ENCODE results near the gene FAM20C.

The FAM20C gene

GRCh38 chr7:265998-266850 is 73.9 kb downstream of the FAM20C start:
- H3K27me3 ChIP-seq: no peaks in the 10 kb centered on the region
- TF ChIP-seq Cebpa-rat (IDR thresholded peaks at IDR 0.05): no peak
- peaks cover 0 to 19% (median 0%) of the 10 kb centered on the region in 11 experiments; a peak in 3 of 22 replicates for H4K20me1 ChIP-seq
- H3K9me3 ChIP-seq (replicated peaks in 1 of 11): peaks cover 17 to 28% (median 20%) of the 10 kb centered on the region in 11 experiments
- H3K4me3 ChIP-seq: no peak overlapping the region
- H3K9ac ChIP-seq: no peak overlapping the region
- H3K4me2 ChIP-seq: no peak overlapping the region
- H3K27ac ChIP-seq: no peak overlapping the region
- H3K36me3 ChIP-seq: peaks cover 1 to 14% (median 7%) of the 10 kb centered on the region in 11 experiments; a peak in 19 of 22 replicates
- peaks cover 0 to 16% (median 4%) of the 10 kb centered on the region in 10 experiments; a peak in 7 of 20 replicates for H3K4me1 ChIP-seq

GRCh38 chr7:266851-267840 is 74.8 kb downstream of the FAM20C start:
- H3K36me3 ChIP-seq: peaks cover 0 to 6% (median 0%) of the 10 kb centered on the region in 11 experiments; a peak in 2 of 22 replicates
- H4K20me1 ChIP-seq: peaks cover 0 to 19% (median 0%) of the 10 kb centered on the region in 11 experiments; a peak in 3 of 22 replicates
- H3K27me3 ChIP-seq: no peaks in the 10 kb centered on the region
- peaks cover 0 to 15% (median 4%) of the 10 kb centered on the region in 10 experiments; a peak in 7 of 20 replicates for H3K4me1 ChIP-seq
- no peak overlapping the region for H3K9ac ChIP-seq
- H3K27ac ChIP-seq: no peak overlapping the region
- TF ChIP-seq Cebpa-rat (IDR thresholded peaks at IDR 0.05): no peak
- peaks cover 7 to 25% (median 14%) of the 10 kb centered on the region in 11 experiments for H3K9me3 ChIP-seq (replicated peaks in 1 of 11)
- H3K4me3 ChIP-seq: no peak overlapping the region
- H3K4me2 ChIP-seq: no peak overlapping the region

GRCh38 chr7:268991-269390 is 76.6 kb downstream of the FAM20C start:
- H4K20me1 ChIP-seq: peaks cover 0 to 19% (median 0%) of the 10 kb centered on the region in 11 experiments; a peak in 3 of 22 replicates
- no peak overlapping the region for H3K4me3 ChIP-seq
- H3K27ac ChIP-seq: no peak overlapping the region
- no peak for TF ChIP-seq Cebpa-rat (IDR thresholded peaks at IDR 0.05)
- H3K9ac ChIP-seq: no peak overlapping the region
- peaks cover 0 to 14% (median 4%) of the 10 kb centered on the region in 10 experiments; a peak in 6 of 20 replicates for H3K4me1 ChIP-seq
- H3K27me3 ChIP-seq: no peaks in the 10 kb centered on the region
- H3K36me3 ChIP-seq: no peaks in the 10 kb centered on the region
- no peak overlapping the region for H3K4me2 ChIP-seq
- H3K9me3 ChIP-seq (replicated peaks in 1 of 11): peaks cover 17 to 31% (median 24%) of the 10 kb centered on the region in 11 experiments

DNA sequence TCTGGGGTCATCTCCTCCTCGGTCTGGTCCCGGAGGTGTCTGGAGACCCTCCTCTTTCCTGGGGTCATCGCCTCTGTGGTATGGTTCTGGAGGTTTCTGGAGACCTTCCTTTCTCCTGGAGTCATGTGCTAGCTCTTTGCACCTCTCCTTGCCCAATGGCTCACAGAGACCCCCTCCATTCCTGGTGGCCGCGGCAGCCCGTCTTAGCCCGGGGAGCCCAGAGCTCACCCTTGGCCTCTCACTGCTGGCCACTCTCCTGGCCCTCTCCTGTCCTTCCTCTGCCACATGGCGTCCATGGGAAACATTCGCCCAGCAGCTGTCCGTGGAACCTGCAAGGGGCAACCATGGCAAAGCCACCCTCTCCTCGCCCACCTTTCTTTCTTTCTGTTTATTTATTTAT is 77.3 kb downstream of the FAM20C start:
- H3K4me2 ChIP-seq: no peak overlapping the region
- H4K20me1 ChIP-seq: peaks cover 0 to 19% (median 0%) of the 10 kb centered on the region in 11 experiments; a peak in 2 of 22 replicates
- H3K4me1 ChIP-seq: peaks cover 0 to 7% (median 0%) of the 10 kb centered on the region in 10 experiments; a peak in 3 of 20 replicates
- no peaks in the 10 kb centered on the region for H3K36me3 ChIP-seq
- H3K27me3 ChIP-seq: no peaks in the 10 kb centered on the region
- no peak overlapping the region for H3K9ac ChIP-seq
- peaks cover 24 to 38% (median 30%) of the 10 kb centered on the region in 11 experiments for H3K9me3 ChIP-seq (replicated peaks in 1 of 11)
- TF ChIP-seq Cebpa-rat (IDR thresholded peaks at IDR 0.05): no peak
- no peak overlapping the region for H3K4me3 ChIP-seq
- H3K27ac ChIP-seq: no peak overlapping the region

GRCh38 chr7:270351-270983 is 78.1 kb downstream of the FAM20C start:
- no peak overlapping the region for H3K27ac ChIP-seq
- no peak overlapping the region for H3K4me3 ChIP-seq
- no peaks in the 10 kb centered on the region for H3K27me3 ChIP-seq
- no peak overlapping the region for H3K4me2 ChIP-seq
- no peak overlapping the region for H3K9ac ChIP-seq
- H3K36me3 ChIP-seq: no peaks in the 10 kb centered on the region
- H3K4me1 ChIP-seq: 0 out of 20 replicates have a peak, but pooled peaks cover 0 to 3% (median 0%) of the 10 kb centered on the region in 10 experiments
- peaks cover 32 to 45% (median 38%) of the 10 kb centered on the region in 11 experiments for H3K9me3 ChIP-seq (replicated peaks in 1 of 11)
- peaks cover 0 to 14% (median 0%) of the 10 kb centered on the region in 11 experiments; a peak in 1 of 22 replicates for H4K20me1 ChIP-seq
- TF ChIP-seq Cebpa-rat (IDR thresholded peaks at IDR 0.05): no peak

DNA sequence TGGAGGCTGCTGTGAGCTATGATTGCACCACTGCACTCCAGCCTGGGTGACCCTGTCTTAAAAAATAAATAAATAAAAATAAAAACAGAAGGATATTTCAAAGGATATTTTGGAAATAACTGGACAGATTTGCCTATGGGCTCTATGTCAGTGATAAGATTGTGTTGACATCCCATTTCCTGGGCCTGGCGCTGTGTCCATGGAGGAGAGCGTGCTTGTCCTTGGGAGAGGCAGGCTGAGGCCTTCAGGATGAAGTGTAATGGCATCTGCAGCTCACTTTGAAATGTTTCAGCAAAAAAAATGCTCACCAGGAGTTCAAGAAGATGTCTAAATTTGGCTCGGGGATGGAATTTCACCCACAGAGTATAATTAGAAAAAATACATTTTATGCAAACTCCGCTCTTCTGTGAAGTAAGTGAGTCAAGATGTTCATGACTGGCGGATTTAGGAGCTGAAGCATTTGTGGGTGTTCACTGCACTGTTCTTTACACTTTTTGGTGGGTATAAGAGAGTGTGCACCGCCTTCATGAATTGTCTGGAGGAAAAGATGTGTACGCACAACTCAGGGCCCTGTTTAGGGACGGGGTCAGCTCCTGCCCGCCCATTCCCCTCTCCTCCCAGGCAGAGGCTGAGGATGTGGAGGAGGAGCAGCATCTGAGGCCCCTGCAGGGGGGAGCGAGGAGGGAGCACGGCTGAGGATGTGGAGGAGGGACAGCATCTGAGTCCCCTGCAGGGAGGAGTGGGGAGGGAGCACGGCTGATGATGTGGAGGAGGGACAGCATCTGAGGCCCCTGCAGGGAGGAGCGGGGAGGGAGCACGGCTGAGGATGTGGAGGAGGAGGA is 79.1 kb downstream of the FAM20C start:
- Histone ChIP-seq H3K4me1 (0 out of 20 replicates have a peak, but pooled peaks cover 0 to 3% (median 0%) of the 10 kb centered on the region in 10 experiments), H3K27ac (no peak overlapping the region), H3K9me3 (replicated peaks in 1 of 11) (peaks cover 42 to 56% (median 48%) of the 10 kb centered on the region in 11 experiments), H3K27me3 (no peaks in the 10 kb centered on the region), H3K9ac (no peak overlapping the region), H3K4me3 (no peak overlapping the region), H3K4me2 (no peak overlapping the region), H3K36me3 (peaks cover 0 to 10% (median 0%) of the 10 kb centered on the region in 11 experiments; a peak in 4 of 22 replicates), H4K20me1 (peaks cover 0 to 8% (median 0%) of the 10 kb centered on the region in 11 experiments; a peak in 1 of 22 replicates)
- no peak for TF ChIP-seq Cebpa-rat (IDR thresholded peaks at IDR 0.05)

- Histone ChIP-seq H3K9me3 (replicated peaks in 1 of 11) (peaks cover 49 to 62% (median 55%) of the 10 kb centered on the region in 11 experiments), H3K4me2 (no peak overlapping the region), H3K36me3 (peaks cover 0 to 11% (median 0%) of the 10 kb centered on the region in 11 experiments; a peak in 5 of 22 replicates), H3K27me3 (no peaks in the 10 kb centered on the region), H3K9ac (no peak overlapping the region), H4K20me1 (peaks cover 0 to 1% (median 0%) of the 10 kb centered on the region in 11 experiments; a peak in 1 of 22 replicates), H3K27ac (no peak overlapping the region), H3K4me1 (0 out of 20 replicates have a peak, but pooled peaks cover 0 to 3% (median 0%) of the 10 kb centered on the region in 10 experiments), H3K4me3 (no peak overlapping the region)
- TF ChIP-seq Cebpa-rat (IDR thresholded peaks at IDR 0.05): no peak
These were observed 79.8 kb downstream of the FAM20C start for GRCh38 chr7:272108-272615.
